HepG2 (cell line): ENCODE data around the gene UBE2M. TPM values are rescaled to one million over a fixed set of nuclear protein-coding genes. Genes with fewer than 3 reads are reported as not detected.

Source experiments
- CEBPZ ChIP-seq: IDR thresholded peaks from 2 replicates; pipeline ENCODE4 v1.6.1; 2012; ENCODE audit warnings: low read length, improper control_type of control experiment
- ELF1 ChIP-seq: sonication (generic); formaldehyde crosslinking; IDR thresholded peaks from 2 replicates; pipeline ENCODE4 v1.4.0; 2020; ENCODE audit warnings: missing genetic modification reagents
- FOXJ3 ChIP-seq: sonication (generic); formaldehyde crosslinking; IDR thresholded peaks from 2 replicates; pipeline ENCODE4 v1.4.0; 2020; ENCODE audit warnings: missing genetic modification reagents, mild to moderate bottlenecking, borderline replicate concordance
- KLF15 ChIP-seq: sonication (generic); formaldehyde crosslinking; IDR thresholded peaks from 2 replicates; pipeline ENCODE4 v1.8.1; 2023; ENCODE audit warnings: borderline replicate concordance, mild to moderate bottlenecking, inconsistent platforms, missing genetic modification reagents, mixed read lengths
- MATR3 ChIP-seq: sonication (generic); formaldehyde crosslinking; IDR thresholded peaks from 2 replicates; pipeline ENCODE4 v1.4.0; 2020; ENCODE audit warnings: missing genetic modification reagents
- PITX1 ChIP-seq: sonication (generic); formaldehyde crosslinking; IDR thresholded peaks from 2 replicates; pipeline ENCODE4 v1.5.1; 2020; ENCODE audit warnings: mild to moderate bottlenecking, missing genetic modification reagents
- POLR2A ChIP-seq, 2 experiments: IDR thresholded peaks; 2 replicates each; pipeline ENCODE4 v1.6.1; 2011; ENCODE audit warnings: low read depth in 2 of 2, low read length in 2 of 2, mild to moderate bottlenecking in 1 of 2, moderate library complexity in 1 of 2; ENCODE audit not compliant: insufficient read depth in 1 of 2
- RELA ChIP-seq: sonication (generic); formaldehyde crosslinking; IDR thresholded peaks from 2 replicates; pipeline ENCODE4 v1.4.0; 2020; ENCODE audit warnings: missing genetic modification reagents
- TRIM24 ChIP-seq: sonication (generic); formaldehyde crosslinking; IDR thresholded peaks from 2 replicates; pipeline ENCODE4 v1.8.0; 2022; ENCODE audit warnings: mild to moderate bottlenecking, missing genetic modification reagents
- ZNF225 ChIP-seq: sonication (generic); formaldehyde crosslinking; IDR thresholded peaks from 2 replicates; pipeline ENCODE4 v1.4.0; 2020; ENCODE audit warnings: mild to moderate bottlenecking, missing genetic modification reagents
- ZNF281 ChIP-seq: sonication (generic); formaldehyde crosslinking; IDR thresholded peaks from 2 replicates; pipeline ENCODE4 v1.4.0; 2020; ENCODE audit warnings: missing genetic modification reagents, borderline replicate concordance
- ZSCAN29 ChIP-seq: sonication (generic); formaldehyde crosslinking; conservative IDR thresholded peaks from 2 replicates; pipeline ENCODE4 v1.4.0; 2020; ENCODE audit warnings: mild to moderate bottlenecking, missing genetic modification reagents
- polyA plus RNA-seq, 8 experiments: library from polyadenylated mRNA; depleted of rRNA in 3 of 8; stranded (reverse) in 7 of 8; unstranded in 1 of 8; fragments of >200 nt; fragmentation: Illumina TruSeq in 4 of 8; extraction: Trizol in 4 of 8; gene quantifications; 2 replicates each; pipeline versions ENCODE4 v1.2.1 to v1.2.3, GENCODE V29; 2011 to 2016; ENCODE audit warnings: low read depth in 4 of 8, missing spikeins in 1 of 8, mixed read lengths in 1 of 8; ENCODE audit not compliant: insufficient read depth in 1 of 8
- total RNA-seq, 5 experiments: library from RNA; depleted of rRNA; stranded (reverse); fragments of >200 nt; fragmentation: Illumina TruSeq; extraction: Trizol; gene quantifications; 2 replicates each; pipeline ENCODE4 v1.2.3, GENCODE V29; 2016; ENCODE audit warnings: low read depth in 1 of 5
- TF ChIP-seq, protein P1 (sequence below): sonication (generic); formaldehyde crosslinking; IDR thresholded peaks from 2 replicates; pipeline ENCODE4 v1.4.0; 2020; ENCODE audit warnings: missing genetic modification reagents

The UBE2M gene
- total and polyA plus RNA-seq, 2 of the 13 experiments (the other 11 are each of a cell fraction or from before 2014, with no cell fraction given) = 36.2 to 50.3 TPM

DNA sequence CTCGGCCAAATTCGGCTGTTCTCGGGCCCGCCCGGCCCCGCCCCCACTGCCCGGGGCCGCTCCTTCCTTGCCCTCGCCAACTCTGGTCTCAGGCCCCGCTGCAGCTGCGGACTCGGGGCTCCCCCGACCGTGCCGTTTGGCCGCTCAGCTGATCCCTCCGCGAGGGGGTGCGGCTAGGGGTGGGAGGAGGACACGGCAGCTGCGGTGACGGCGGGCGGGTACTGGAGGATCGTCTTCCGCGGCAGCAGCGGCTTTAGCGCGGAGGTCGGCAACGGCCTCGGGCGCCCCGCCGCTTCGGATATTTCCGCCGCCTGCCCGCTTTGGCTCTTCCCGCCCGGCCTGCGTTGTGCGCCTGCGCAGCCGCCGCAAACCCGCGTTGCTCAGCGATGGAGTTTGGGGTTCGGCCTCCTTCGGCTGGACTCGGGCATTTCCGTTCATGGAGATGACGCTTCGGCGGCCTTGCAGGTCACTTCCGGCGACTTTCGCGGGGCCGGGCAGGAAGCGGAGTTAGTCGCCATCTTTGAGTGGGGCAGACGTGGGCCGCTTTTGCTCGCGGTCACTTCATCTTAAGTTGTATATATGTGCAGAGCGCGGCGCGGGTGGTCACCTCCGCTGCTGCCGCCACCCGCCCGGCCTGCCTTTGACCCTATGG, 338 bp upstream of the UBE2M start (continued):
- TF ChIP-seq, protein P1, sequence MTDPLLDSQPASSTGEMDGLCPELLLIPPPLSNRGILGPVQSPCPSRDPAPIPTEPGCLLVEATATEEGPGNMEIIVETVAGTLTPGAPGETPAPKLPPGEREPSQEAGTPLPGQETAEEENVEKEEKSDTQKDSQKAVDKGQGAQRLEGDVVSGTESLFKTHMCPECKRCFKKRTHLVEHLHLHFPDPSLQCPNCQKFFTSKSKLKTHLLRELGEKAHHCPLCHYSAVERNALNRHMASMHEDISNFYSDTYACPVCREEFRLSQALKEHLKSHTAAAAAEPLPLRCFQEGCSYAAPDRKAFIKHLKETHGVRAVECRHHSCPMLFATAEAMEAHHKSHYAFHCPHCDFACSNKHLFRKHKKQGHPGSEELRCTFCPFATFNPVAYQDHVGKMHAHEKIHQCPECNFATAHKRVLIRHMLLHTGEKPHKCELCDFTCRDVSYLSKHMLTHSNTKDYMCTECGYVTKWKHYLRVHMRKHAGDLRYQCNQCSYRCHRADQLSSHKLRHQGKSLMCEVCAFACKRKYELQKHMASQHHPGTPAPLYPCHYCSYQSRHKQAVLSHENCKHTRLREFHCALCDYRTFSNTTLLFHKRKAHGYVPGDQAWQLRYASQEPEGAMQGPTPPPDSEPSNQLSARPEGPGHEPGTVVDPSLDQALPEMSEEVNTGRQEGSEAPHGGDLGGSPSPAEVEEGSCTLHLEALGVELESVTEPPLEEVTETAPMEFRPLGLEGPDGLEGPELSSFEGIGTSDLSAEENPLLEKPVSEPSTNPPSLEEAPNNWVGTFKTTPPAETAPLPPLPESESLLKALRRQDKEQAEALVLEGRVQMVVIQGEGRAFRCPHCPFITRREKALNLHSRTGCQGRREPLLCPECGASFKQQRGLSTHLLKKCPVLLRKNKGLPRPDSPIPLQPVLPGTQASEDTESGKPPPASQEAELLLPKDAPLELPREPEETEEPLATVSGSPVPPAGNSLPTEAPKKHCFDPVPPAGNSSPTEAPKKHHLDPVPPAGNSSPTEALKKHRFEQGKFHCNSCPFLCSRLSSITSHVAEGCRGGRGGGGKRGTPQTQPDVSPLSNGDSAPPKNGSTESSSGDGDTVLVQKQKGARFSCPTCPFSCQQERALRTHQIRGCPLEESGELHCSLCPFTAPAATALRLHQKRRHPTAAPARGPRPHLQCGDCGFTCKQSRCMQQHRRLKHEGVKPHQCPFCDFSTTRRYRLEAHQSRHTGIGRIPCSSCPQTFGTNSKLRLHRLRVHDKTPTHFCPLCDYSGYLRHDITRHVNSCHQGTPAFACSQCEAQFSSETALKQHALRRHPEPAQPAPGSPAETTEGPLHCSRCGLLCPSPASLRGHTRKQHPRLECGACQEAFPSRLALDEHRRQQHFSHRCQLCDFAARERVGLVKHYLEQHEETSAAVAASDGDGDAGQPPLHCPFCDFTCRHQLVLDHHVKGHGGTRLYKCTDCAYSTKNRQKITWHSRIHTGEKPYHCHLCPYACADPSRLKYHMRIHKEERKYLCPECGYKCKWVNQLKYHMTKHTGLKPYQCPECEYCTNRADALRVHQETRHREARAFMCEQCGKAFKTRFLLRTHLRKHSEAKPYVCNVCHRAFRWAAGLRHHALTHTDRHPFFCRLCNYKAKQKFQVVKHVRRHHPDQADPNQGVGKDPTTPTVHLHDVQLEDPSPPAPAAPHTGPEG (CRISPR knock-in tag) = peak; percentile 85; the same call in 1 of the 2 replicates
- TF ChIP-seq ZSCAN29 (CRISPR knock-in tag) (peak; percentile 98), RELA (CRISPR knock-in tag) (no peak), ZNF281 (CRISPR knock-in tag) (peak; percentile 67; the same call in 1 of the 2 replicates), MATR3 (no peak), CEBPZ (no peak), ELF1 (CRISPR knock-in tag) (peak; percentile 79), KLF15 (CRISPR knock-in tag) (0 out of 2 replicates have a peak, but pooled peaks have one; percentile 33), PITX1 (CRISPR knock-in tag) (peak; percentile 35), POLR2A (IDR thresholded peaks at IDR 0.05; ENCODE audit: insufficient read depth in 1 of 2, low read depth in 2 of 2, low read length in 2 of 2) (peak in 1 of 2 experiments; percentile 75; a peak in 1 of 4 replicates), FOXJ3 (CRISPR knock-in tag) (peak; percentile 19; the same call in 1 of the 2 replicates), ZNF225 (CRISPR knock-in tag) (peak; percentile 91), TRIM24 (CRISPR knock-in tag) (no peak)
